OCI-LY7 (cell line): ENCODE data around the gene CCDC134.

ENCODE experiments used
- CTCF ChIP-seq: fragments of 200-600 bp; sonication (generic); conservative IDR thresholded peaks from 2 replicates; pipeline ENCODE4 v1.5.1; 2014; ENCODE audit warnings: mild to moderate bottlenecking, antibody characterized with exemption, low read length, moderate library complexity, mixed read lengths
- EZH2phosphoT487 ChIP-seq: fragments of 200-600 bp; sonication (generic); IDR thresholded peaks from 2 replicates; pipeline ENCODE4 v1.6.1; 2018; ENCODE audit warnings: low read depth, borderline replicate concordance, mild to moderate bottlenecking, mixed run types, antibody characterized with exemption, low read length, moderate library complexity, mixed read lengths

DNA sequence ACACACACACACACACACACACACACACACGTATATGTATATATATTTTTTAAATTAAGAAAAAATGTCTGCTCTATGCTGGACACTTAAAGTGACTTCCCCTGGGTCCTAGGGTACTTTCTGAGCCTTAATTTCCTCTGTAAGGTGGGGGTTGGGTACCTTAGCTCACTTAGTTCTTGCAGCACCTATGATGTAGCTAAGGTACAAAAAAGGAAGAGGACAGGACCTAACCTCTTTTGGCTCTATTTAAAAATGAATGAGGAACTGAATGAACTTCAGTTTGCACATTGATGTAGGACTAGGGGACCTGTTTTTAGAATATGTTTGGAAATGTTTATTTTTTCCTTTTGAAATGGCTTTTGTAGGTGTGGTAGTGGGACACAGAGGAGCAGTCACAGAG is 43.6 kb downstream of the CCDC134 start:
- TF ChIP-seq CTCF (no peak), EZH2phosphoT487 (no peak)
